Endodermal cell (in vitro differentiated cells): ENCODE data around the gene ZPLD1. TPM values are rescaled to one million over a fixed set of nuclear protein-coding genes. Genes with fewer than 3 reads are reported as not detected.

Source experiments
- DNase-seq: peaks from one replicate; pipeline ENCODE4 v3.0.0-alpha.2; 2017
- H3K27ac ChIP-seq: 2 replicates; pipeline ENCODE4 v1.5.1; 2013; ENCODE audit warnings: mild to moderate bottlenecking, low read depth, low read length, moderate library complexity
- H3K27me3 ChIP-seq: 2 replicates; pipeline ENCODE4 v1.6.1; 2013; ENCODE audit warnings: mild to moderate bottlenecking, low read length, moderate library complexity; ENCODE audit not compliant: insufficient read depth, control insufficient read depth, poor library complexity, severe bottlenecking
- H3K36me3 ChIP-seq: 2 replicates; pipeline ENCODE4 v1.7.0; 2013; ENCODE audit warnings: mild to moderate bottlenecking, low read length, moderate library complexity; ENCODE audit not compliant: control insufficient read depth, insufficient read depth
- H3K4me1 ChIP-seq: one replicate; pipeline ENCODE4 v1.7.0; 2013; ENCODE audit warnings: low read length; ENCODE audit not compliant: control insufficient read depth, insufficient read depth
- H3K4me3 ChIP-seq: 2 replicates; pipeline ENCODE4 v1.5.1; 2013; ENCODE audit warnings: mild to moderate bottlenecking, low read length, moderate library complexity
- H3K9ac ChIP-seq: 2 replicates; pipeline ENCODE4 v1.6.1; 2013; ENCODE audit warnings: mild to moderate bottlenecking, low read length, moderate library complexity; ENCODE audit not compliant: poor library complexity, severe bottlenecking; ENCODE audit errors: extremely low read depth
- H3K9me3 ChIP-seq: 2 replicates; pipeline ENCODE4 v1.6.1; 2013; ENCODE audit warnings: mild to moderate bottlenecking, low read length, moderate library complexity; ENCODE audit not compliant: control insufficient read depth
- H3K27ac Mint-ChIP-seq: 2 replicates; pipeline ENCODE4 v1.8.0; 2020; ENCODE audit warnings: mixed read lengths
- H3K27me3 Mint-ChIP-seq: 2 replicates; pipeline ENCODE4 v1.8.0; 2021; ENCODE audit warnings: mild to moderate bottlenecking, mixed read lengths; ENCODE audit not compliant: insufficient read depth
- H3K36me3 Mint-ChIP-seq: 2 replicates; pipeline ENCODE4 v1.8.0; 2020; ENCODE audit warnings: low read depth, mixed read lengths
- H3K4me1 Mint-ChIP-seq: 2 replicates; pipeline ENCODE4 v1.8.0; 2020; ENCODE audit warnings: mixed read lengths
- H3K4me3 Mint-ChIP-seq: 2 replicates; pipeline ENCODE4 v1.8.0; 2020; ENCODE audit warnings: mild to moderate bottlenecking, moderate library complexity, mixed read lengths
- H3K9me3 Mint-ChIP-seq: 2 replicates; pipeline ENCODE4 v1.8.0; 2020; ENCODE audit warnings: mild to moderate bottlenecking, mixed read lengths
- CTCF ChIP-seq: fragments of 200-600 bp; sonication (generic); conservative IDR thresholded peaks from 2 replicates; pipeline ENCODE4 v1.5.0; 2021; ENCODE audit warnings: antibody characterized with exemption, mild to moderate bottlenecking
- WGBS, 2 experiments: methylation state at CpG; one replicate each; pipeline versions ENCODE4 v1.1.5 to v1.1.7; 2013; ENCODE audit warnings: missing lambda C conversion rate in 2 of 2, mixed read lengths in 1 of 2; ENCODE audit not compliant: insufficient coverage in 1 of 2, insufficient read length in 1 of 2; 5-methylcytosine and 5-hydroxymethylcytosine counted together
- total RNA-seq, 2 donors: library from RNA; stranded (reverse); fragmentation: NEBNext Ultra II Directional in 1 of 2; extraction: Animal tissue kit (Norgen Biotek cat#: 25700) in 1 of 2; gene quantifications; 2 replicates in 1 of 2; 3 replicates in 1 of 2; pipeline ENCODE4 v1.2.1, GENCODE V29; 2021

ZPLD1 gene
- total RNA-seq, 2 donors from 2014 or later = 0.18 TPM; not detected in 1

- Histone ChIP-seq H3K27ac (no peak overlapping the region), H3K9me3 (no peaks in the 10 kb centered on the region), H3K27me3 (peaks cover 37% of the 10 kb centered on the region), H3K4me1 (no peaks in the 10 kb centered on the region), H3K9ac (no peak overlapping the region), H3K4me3 (no peak overlapping the region), H3K36me3 (no peaks in the 10 kb centered on the region)
- no peak for DNase-seq
- Mint-ChIP-seq H3K36me3 (no peaks in the 10 kb centered on the region), H3K9me3 (no peaks in the 10 kb centered on the region), H3K4me1 (peaks cover 4% of the 10 kb centered on the region), H3K27ac (no peak overlapping the region), H3K27me3 (peaks cover 13% of the 10 kb centered on the region), H3K4me3 (no peak overlapping the region)
- 32 to 40% methylated on average over 1 of the region's 1 CpG for WGBS, 2 experiments
- TF ChIP-seq CTCF = no peak
These were observed 7.0 kb downstream of the ZPLD1 start for GRCh38 chr3:102441832-102442231.

GRCh38 chr3:102443021-102443420 is 8.2 kb downstream of the ZPLD1 start:
- no peaks in the 10 kb centered on the region for H3K36me3 Mint-ChIP-seq
- Histone ChIP-seq H3K36me3 (no peaks in the 10 kb centered on the region), H3K9me3 (no peaks in the 10 kb centered on the region), H3K4me3 (no peak overlapping the region), H3K9ac (no peak overlapping the region), H3K27ac (no peak overlapping the region), H3K4me1 (no peaks in the 10 kb centered on the region), H3K27me3 (peaks cover 37% of the 10 kb centered on the region)
- H3K4me3 Mint-ChIP-seq = no peak overlapping the region
- DNase-seq = no peak
- no peaks in the 10 kb centered on the region for H3K9me3 Mint-ChIP-seq
- peaks cover 4% of the 10 kb centered on the region for H3K4me1 Mint-ChIP-seq
- no peak for TF ChIP-seq CTCF
- no peak overlapping the region for H3K27ac Mint-ChIP-seq
- peaks cover 13% of the 10 kb centered on the region for H3K27me3 Mint-ChIP-seq
- WGBS, 2 experiments = 97 to 100% methylated on average over 1 of the region's 2 CpGs

GRCh38 chr3:102444101-102444500 is 9.3 kb downstream of the ZPLD1 start:
- no peak overlapping the region for H3K4me3 Mint-ChIP-seq
- no peak overlapping the region for H3K27ac Mint-ChIP-seq
- Histone ChIP-seq H3K4me1 (no peaks in the 10 kb centered on the region), H3K4me3 (no peak overlapping the region), H3K27me3 (peaks cover 37% of the 10 kb centered on the region), H3K9me3 (no peaks in the 10 kb centered on the region), H3K27ac (no peak overlapping the region), H3K9ac (no peak overlapping the region), H3K36me3 (no peaks in the 10 kb centered on the region)
- DNase-seq = no peak
- 88 to 94% methylated on average over 2 of the region's 2 CpGs for WGBS, 2 experiments
- H3K4me1 Mint-ChIP-seq = peaks cover 4% of the 10 kb centered on the region
- no peaks in the 10 kb centered on the region for H3K36me3 Mint-ChIP-seq
- no peak for TF ChIP-seq CTCF
- no peaks in the 10 kb centered on the region for H3K9me3 Mint-ChIP-seq
- H3K27me3 Mint-ChIP-seq = peaks cover 9% of the 10 kb centered on the region
